Neural cell (in vitro differentiated cells): ENCODE measurements around the gene TBKBP1.

Source experiments
- CTCF ChIP-seq: fragments of 450-650 bp; IDR thresholded peaks from 2 replicates; pipeline ENCODE4 v1.5.1; 2014; ENCODE audit warnings: antibody characterized with exemption, mild to moderate bottlenecking, moderate library complexity; ENCODE audit not compliant: poor library complexity, severe bottlenecking
- EP300 ChIP-seq: fragments of 450-650 bp; conservative IDR thresholded peaks from 2 replicates; pipeline ENCODE4 v1.6.1; 2014; ENCODE audit warnings: antibody characterized with exemption, mild to moderate bottlenecking, moderate library complexity; ENCODE audit not compliant: poor library complexity, severe bottlenecking
- EZH2 ChIP-seq: fragments of 200-600, 300-800 bp; shearing (Covaris generic), sonication (generic); IDR thresholded peaks from 2 replicates; pipeline ENCODE4 v1.6.1; 2014; ENCODE audit warnings: antibody characterized with exemption, low read length, borderline replicate concordance, mild to moderate bottlenecking; ENCODE audit not compliant: insufficient read depth, poor library complexity, severe bottlenecking
- MXI1 ChIP-seq: fragments of 450-650 bp; conservative IDR thresholded peaks from 2 replicates; pipeline ENCODE4 v1.6.1; 2014; ENCODE audit warnings: antibody characterized with exemption, mild to moderate bottlenecking; ENCODE audit not compliant: poor library complexity, severe bottlenecking
- POLR2AphosphoS5 ChIP-seq: IDR thresholded peaks from 2 replicates; pipeline ENCODE4 v1.6.1; 2012
- RAD21 ChIP-seq: fragments of 450-650 bp; conservative IDR thresholded peaks from 2 replicates; pipeline ENCODE4 v1.6.1; 2014; ENCODE audit warnings: antibody characterized with exemption, mild to moderate bottlenecking, moderate library complexity
- REST ChIP-seq: IDR thresholded peaks from 2 replicates; pipeline ENCODE4 v1.6.1; 2012; ENCODE audit warnings: borderline replicate concordance
- SMC3 ChIP-seq: fragments of 450-650 bp; conservative IDR thresholded peaks from 2 replicates; pipeline ENCODE4 v1.6.1; 2014; ENCODE audit warnings: antibody characterized with exemption, mild to moderate bottlenecking, moderate library complexity; ENCODE audit not compliant: poor library complexity
- TAF1 ChIP-seq: IDR thresholded peaks from 2 replicates; pipeline ENCODE4 v1.6.1; 2012; ENCODE audit warnings: low read depth

GRCh38 chr17:47718634-47719405 lies 24.9 kb downstream of the TBKBP1 start:
- TF ChIP-seq REST, result no peak
- TF ChIP-seq EZH2, result no peak
- TF ChIP-seq CTCF, result no peak
- no peak for TF ChIP-seq EP300
- no peak for TF ChIP-seq RAD21
- TF ChIP-seq SMC3, result no peak
- no peak for TF ChIP-seq TAF1
- no peak for TF ChIP-seq MXI1
- TF ChIP-seq POLR2AphosphoS5, result no peak
